ENCODE measurements around the gene ARHGEF38.

The ARHGEF38 gene

GRCh38 chr4:105555409-105555808 is 3.0 kb downstream of the ARHGEF38 start:
- FAIRE-seq (no peak), DNase-seq (ENCODE audit: insufficient read length, low spot score) (no peak)
- no peak for TF ChIP-seq POLR2A (IDR thresholded peaks at IDR 0.05; ENCODE audit: low read depth, low read length)
- TF ChIP-seq POU2F2 (IDR thresholded peaks at IDR 0.05; ENCODE audit: low read depth, low read length), result no peak
- TF ChIP-seq PAX5 (IDR thresholded peaks at IDR 0.05; ENCODE audit: insufficient read depth, low read length, severe bottlenecking), result no peak
- no peak for TF ChIP-seq TAF1 (IDR thresholded peaks at IDR 0.05; ENCODE audit: low read depth, low read length)
- no peak for TF ChIP-seq SPI1 (IDR thresholded peaks at IDR 0.05; ENCODE audit: low read depth, low read length)
- TF ChIP-seq POLR2AphosphoS5 (IDR thresholded peaks at IDR 0.05; ENCODE audit: low read depth, low read length), result no peak

- TF ChIP-seq PAX5 (IDR thresholded peaks at IDR 0.05; ENCODE audit: insufficient read depth, low read length, severe bottlenecking) (no peak), SPI1 (IDR thresholded peaks at IDR 0.05; ENCODE audit: low read depth, low read length) (no peak), POLR2A (IDR thresholded peaks at IDR 0.05; ENCODE audit: low read depth, low read length) (no peak), POLR2AphosphoS5 (IDR thresholded peaks at IDR 0.05; ENCODE audit: low read depth, low read length) (no peak), POU2F2 (IDR thresholded peaks at IDR 0.05; ENCODE audit: low read depth, low read length) (no peak), TAF1 (IDR thresholded peaks at IDR 0.05; ENCODE audit: low read depth, low read length) (no peak)
- no peak for FAIRE-seq
- no peak for DNase-seq (ENCODE audit: insufficient read length, low spot score)
Measured at GRCh38 chr4:105556206-105556605, 3.8 kb downstream of the ARHGEF38 start.

- FAIRE-seq (no peak), DNase-seq (ENCODE audit: insufficient read length, low spot score) (no peak)
- TF ChIP-seq POLR2A (IDR thresholded peaks at IDR 0.05; ENCODE audit: low read depth, low read length) (no peak), PAX5 (IDR thresholded peaks at IDR 0.05; ENCODE audit: insufficient read depth, low read length, severe bottlenecking) (no peak), POU2F2 (IDR thresholded peaks at IDR 0.05; ENCODE audit: low read depth, low read length) (no peak), POLR2AphosphoS5 (IDR thresholded peaks at IDR 0.05; ENCODE audit: low read depth, low read length) (no peak), TAF1 (IDR thresholded peaks at IDR 0.05; ENCODE audit: low read depth, low read length) (no peak), SPI1 (IDR thresholded peaks at IDR 0.05; ENCODE audit: low read depth, low read length) (no peak)
Measured at GRCh38 chr4:105558277-105558676, 5.9 kb downstream of the ARHGEF38 start.

GRCh38 chr4:105560421-105560848 is 8.0 kb downstream of the ARHGEF38 start:
- no peak for TF ChIP-seq POU2F2 (IDR thresholded peaks at IDR 0.05; ENCODE audit: low read depth, low read length)
- no peak for TF ChIP-seq POLR2AphosphoS5 (IDR thresholded peaks at IDR 0.05; ENCODE audit: low read depth, low read length)
- FAIRE-seq (no peak), DNase-seq (ENCODE audit: insufficient read length, low spot score) (no peak)

GRCh38 chr4:105563352-105563751 is 10.9 kb downstream of the ARHGEF38 start:
- FAIRE-seq (no peak), DNase-seq (ENCODE audit: insufficient read length, low spot score) (no peak)
- TF ChIP-seq POU2F2 (IDR thresholded peaks at IDR 0.05; ENCODE audit: low read depth, low read length) (no peak), PAX5 (IDR thresholded peaks at IDR 0.05; ENCODE audit: insufficient read depth, low read length, severe bottlenecking) (no peak), POLR2AphosphoS5 (IDR thresholded peaks at IDR 0.05; ENCODE audit: low read depth, low read length) (no peak), POLR2A (IDR thresholded peaks at IDR 0.05; ENCODE audit: low read depth, low read length) (no peak), TAF1 (IDR thresholded peaks at IDR 0.05; ENCODE audit: low read depth, low read length) (no peak), SPI1 (IDR thresholded peaks at IDR 0.05; ENCODE audit: low read depth, low read length) (no peak)

- FAIRE-seq (no peak), DNase-seq (ENCODE audit: insufficient read length, low spot score) (no peak)
- TF ChIP-seq POLR2AphosphoS5 (IDR thresholded peaks at IDR 0.05; ENCODE audit: low read depth, low read length), result no peak
- TF ChIP-seq SPI1 (IDR thresholded peaks at IDR 0.05; ENCODE audit: low read depth, low read length), result no peak
- TF ChIP-seq POU2F2 (IDR thresholded peaks at IDR 0.05; ENCODE audit: low read depth, low read length), result no peak
- no peak for TF ChIP-seq POLR2A (IDR thresholded peaks at IDR 0.05; ENCODE audit: low read depth, low read length)
- no peak for TF ChIP-seq TAF1 (IDR thresholded peaks at IDR 0.05; ENCODE audit: low read depth, low read length)
- TF ChIP-seq PAX5 (IDR thresholded peaks at IDR 0.05; ENCODE audit: insufficient read depth, low read length, severe bottlenecking), result no peak
Measured at GRCh38 chr4:105568584-105568983, 16.2 kb downstream of the ARHGEF38 start.

GRCh38 chr4:105569057-105569865 is 16.8 kb downstream of the ARHGEF38 start:
- TF ChIP-seq PAX5 (IDR thresholded peaks at IDR 0.05; ENCODE audit: insufficient read depth, low read length, severe bottlenecking) (no peak), SPI1 (IDR thresholded peaks at IDR 0.05; ENCODE audit: low read depth, low read length) (no peak), POLR2AphosphoS5 (IDR thresholded peaks at IDR 0.05; ENCODE audit: low read depth, low read length) (no peak), TAF1 (IDR thresholded peaks at IDR 0.05; ENCODE audit: low read depth, low read length) (no peak), POLR2A (IDR thresholded peaks at IDR 0.05; ENCODE audit: low read depth, low read length) (no peak), POU2F2 (IDR thresholded peaks at IDR 0.05; ENCODE audit: low read depth, low read length) (no peak)
- no peak for DNase-seq (ENCODE audit: insufficient read length, low spot score)
- no peak for FAIRE-seq

GRCh38 chr4:105569866-105570236 is 17.4 kb downstream of the ARHGEF38 start:
- FAIRE-seq, result no peak
- DNase-seq (ENCODE audit: insufficient read length, low spot score), result no peak
- TF ChIP-seq SPI1 (IDR thresholded peaks at IDR 0.05; ENCODE audit: low read depth, low read length) (no peak), POU2F2 (IDR thresholded peaks at IDR 0.05; ENCODE audit: low read depth, low read length) (no peak), TAF1 (IDR thresholded peaks at IDR 0.05; ENCODE audit: low read depth, low read length) (no peak), PAX5 (IDR thresholded peaks at IDR 0.05; ENCODE audit: insufficient read depth, low read length, severe bottlenecking) (no peak), POLR2A (IDR thresholded peaks at IDR 0.05; ENCODE audit: low read depth, low read length) (no peak), POLR2AphosphoS5 (IDR thresholded peaks at IDR 0.05; ENCODE audit: low read depth, low read length) (no peak)

GRCh38 chr4:105572296-105572695 is 19.9 kb downstream of the ARHGEF38 start:
- TF ChIP-seq POU2F2 (IDR thresholded peaks at IDR 0.05; ENCODE audit: low read depth, low read length) (no peak), TAF1 (IDR thresholded peaks at IDR 0.05; ENCODE audit: low read depth, low read length) (no peak), POLR2AphosphoS5 (IDR thresholded peaks at IDR 0.05; ENCODE audit: low read depth, low read length) (no peak), SPI1 (IDR thresholded peaks at IDR 0.05; ENCODE audit: low read depth, low read length) (no peak), PAX5 (IDR thresholded peaks at IDR 0.05; ENCODE audit: insufficient read depth, low read length, severe bottlenecking) (no peak), POLR2A (IDR thresholded peaks at IDR 0.05; ENCODE audit: low read depth, low read length) (no peak)
- no peak for DNase-seq (ENCODE audit: insufficient read length, low spot score)
- no peak for FAIRE-seq

Measured in GM12891 (cell line).